ENCODE data around the gene DMXL2.

DNA sequence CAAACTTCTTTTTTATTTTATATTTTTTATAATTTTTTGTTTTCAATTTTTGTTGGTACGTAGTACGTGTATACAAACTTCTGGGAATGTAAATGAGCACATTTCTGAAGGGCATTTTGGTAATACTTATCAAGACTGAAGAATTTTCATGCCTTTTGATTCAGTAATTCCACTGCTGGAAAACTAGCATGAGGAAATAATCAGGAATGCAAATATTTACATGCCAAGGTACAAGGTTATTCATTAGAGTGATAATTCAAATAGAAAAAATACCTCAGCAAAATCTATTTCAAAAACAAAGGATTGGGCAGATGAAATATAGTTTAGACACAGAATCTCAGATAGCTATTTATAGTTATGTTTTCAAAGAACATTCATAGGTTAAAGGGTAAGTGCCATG, 128.7 kb downstream of the DMXL2 start:
- TF ChIP-seq, protein P1, sequence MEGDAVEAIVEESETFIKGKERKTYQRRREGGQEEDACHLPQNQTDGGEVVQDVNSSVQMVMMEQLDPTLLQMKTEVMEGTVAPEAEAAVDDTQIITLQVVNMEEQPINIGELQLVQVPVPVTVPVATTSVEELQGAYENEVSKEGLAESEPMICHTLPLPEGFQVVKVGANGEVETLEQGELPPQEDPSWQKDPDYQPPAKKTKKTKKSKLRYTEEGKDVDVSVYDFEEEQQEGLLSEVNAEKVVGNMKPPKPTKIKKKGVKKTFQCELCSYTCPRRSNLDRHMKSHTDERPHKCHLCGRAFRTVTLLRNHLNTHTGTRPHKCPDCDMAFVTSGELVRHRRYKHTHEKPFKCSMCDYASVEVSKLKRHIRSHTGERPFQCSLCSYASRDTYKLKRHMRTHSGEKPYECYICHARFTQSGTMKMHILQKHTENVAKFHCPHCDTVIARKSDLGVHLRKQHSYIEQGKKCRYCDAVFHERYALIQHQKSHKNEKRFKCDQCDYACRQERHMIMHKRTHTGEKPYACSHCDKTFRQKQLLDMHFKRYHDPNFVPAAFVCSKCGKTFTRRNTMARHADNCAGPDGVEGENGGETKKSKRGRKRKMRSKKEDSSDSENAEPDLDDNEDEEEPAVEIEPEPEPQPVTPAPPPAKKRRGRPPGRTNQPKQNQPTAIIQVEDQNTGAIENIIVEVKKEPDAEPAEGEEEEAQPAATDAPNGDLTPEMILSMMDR (IDR thresholded peaks at IDR 0.05): no peak
- TF ChIP-seq SMC3 (IDR thresholded peaks at IDR 0.05; ENCODE audit: low read depth, low read length): no peak
- TF ChIP-seq, protein P2, sequence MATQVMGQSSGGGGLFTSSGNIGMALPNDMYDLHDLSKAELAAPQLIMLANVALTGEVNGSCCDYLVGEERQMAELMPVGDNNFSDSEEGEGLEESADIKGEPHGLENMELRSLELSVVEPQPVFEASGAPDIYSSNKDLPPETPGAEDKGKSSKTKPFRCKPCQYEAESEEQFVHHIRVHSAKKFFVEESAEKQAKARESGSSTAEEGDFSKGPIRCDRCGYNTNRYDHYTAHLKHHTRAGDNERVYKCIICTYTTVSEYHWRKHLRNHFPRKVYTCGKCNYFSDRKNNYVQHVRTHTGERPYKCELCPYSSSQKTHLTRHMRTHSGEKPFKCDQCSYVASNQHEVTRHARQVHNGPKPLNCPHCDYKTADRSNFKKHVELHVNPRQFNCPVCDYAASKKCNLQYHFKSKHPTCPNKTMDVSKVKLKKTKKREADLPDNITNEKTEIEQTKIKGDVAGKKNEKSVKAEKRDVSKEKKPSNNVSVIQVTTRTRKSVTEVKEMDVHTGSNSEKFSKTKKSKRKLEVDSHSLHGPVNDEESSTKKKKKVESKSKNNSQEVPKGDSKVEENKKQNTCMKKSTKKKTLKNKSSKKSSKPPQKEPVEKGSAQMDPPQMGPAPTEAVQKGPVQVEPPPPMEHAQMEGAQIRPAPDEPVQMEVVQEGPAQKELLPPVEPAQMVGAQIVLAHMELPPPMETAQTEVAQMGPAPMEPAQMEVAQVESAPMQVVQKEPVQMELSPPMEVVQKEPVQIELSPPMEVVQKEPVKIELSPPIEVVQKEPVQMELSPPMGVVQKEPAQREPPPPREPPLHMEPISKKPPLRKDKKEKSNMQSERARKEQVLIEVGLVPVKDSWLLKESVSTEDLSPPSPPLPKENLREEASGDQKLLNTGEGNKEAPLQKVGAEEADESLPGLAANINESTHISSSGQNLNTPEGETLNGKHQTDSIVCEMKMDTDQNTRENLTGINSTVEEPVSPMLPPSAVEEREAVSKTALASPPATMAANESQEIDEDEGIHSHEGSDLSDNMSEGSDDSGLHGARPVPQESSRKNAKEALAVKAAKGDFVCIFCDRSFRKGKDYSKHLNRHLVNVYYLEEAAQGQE (IDR thresholded peaks at IDR 0.05; ENCODE audit: low read depth, low read length): no peak
- TF ChIP-seq GATA2 (CRISPR knock-in tag; IDR thresholded peaks at IDR 0.05): no peak
- TF ChIP-seq, protein P3, sequence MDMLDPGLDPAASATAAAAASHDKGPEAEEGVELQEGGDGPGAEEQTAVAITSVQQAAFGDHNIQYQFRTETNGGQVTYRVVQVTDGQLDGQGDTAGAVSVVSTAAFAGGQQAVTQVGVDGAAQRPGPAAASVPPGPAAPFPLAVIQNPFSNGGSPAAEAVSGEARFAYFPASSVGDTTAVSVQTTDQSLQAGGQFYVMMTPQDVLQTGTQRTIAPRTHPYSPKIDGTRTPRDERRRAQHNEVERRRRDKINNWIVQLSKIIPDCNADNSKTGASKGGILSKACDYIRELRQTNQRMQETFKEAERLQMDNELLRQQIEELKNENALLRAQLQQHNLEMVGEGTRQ (IDR thresholded peaks at IDR 0.05; ENCODE audit: borderline replicate concordance, low read depth, low read length): no peak
- no peak for TF ChIP-seq GABPA (IDR thresholded peaks at IDR 0.05; ENCODE audit: low read depth)
- TF ChIP-seq EZH2phosphoT487 (IDR thresholded peaks at IDR 0.05; ENCODE audit: borderline replicate concordance, low read depth): no peak

Data from SK-N-SH (cell line).